GM12891 (cell line): ENCODE results near the gene NUP155.

Experiments used
- POLR2A ChIP-seq: IDR thresholded peaks from 2 replicates; pipeline ENCODE4 v1.6.1; 2011; ENCODE audit warnings: low read depth, low read length, control low read depth
- POLR2AphosphoS5 ChIP-seq: IDR thresholded peaks from 2 replicates; pipeline ENCODE4 v1.6.1; 2011; ENCODE audit warnings: low read depth, low read length, control low read depth
- TAF1 ChIP-seq: IDR thresholded peaks from 2 replicates; pipeline ENCODE4 v1.6.1; 2011; ENCODE audit warnings: low read depth, low read length, control low read depth

- TF ChIP-seq POLR2A (no peak), POLR2AphosphoS5 (no peak), TAF1 (no peak)
Measured at GRCh38 chr5:37247496-37247895, 123.4 kb downstream of the NUP155 start.
